GM19397 (cell line): Measurements from ENCODE around the gene PRSS37.

ENCODE experiments used
- ATAC-seq: cut with Tn5 transposase; IDR thresholded peaks from one replicate; pipeline ENCODE4 v1.9.1; 2021; ENCODE audit warnings: mild to moderate bottlenecking, moderate library complexity; ENCODE audit not compliant: unreplicated experiment

Gene PRSS37

GRCh38 chr7:141789917-141790316 lies 51.4 kb downstream of the PRSS37 start, which contains the start of gene TAS2R5:
Gene TAS2R5 (plus strand): TSS chr7:141790217. CDS start chr7:141790362, 145 bp downstream.
- ATAC-seq = no peak

- no peak for ATAC-seq
These were observed 53.0 kb downstream of the PRSS37 start for GRCh38 chr7:141788296-141788695.
